Measurements from ENCODE around the gene COQ10A. TPM values are rescaled to one million over a fixed set of nuclear protein-coding genes. Genes with fewer than 3 reads are reported as not detected.
A peak's percentile ranks its signal among the peaks of the same experiment; 100 is the strongest.

Gene COQ10A
- polyA plus RNA-seq, 1 of the 3 experiments (the other 2 are of a cell fraction) = 42.2 TPM

- TF ChIP-seq MEF2A (IDR thresholded peaks at IDR 0.05; ENCODE audit: borderline replicate concordance, low read depth) (no peak), NRF1 (IDR thresholded peaks at IDR 0.05; ENCODE audit: low read depth, low read length) (no peak), RFX5 (IDR thresholded peaks at IDR 0.05; ENCODE audit: low read length) (no peak), RCOR1 (IDR thresholded peaks at IDR 0.05; ENCODE audit: low read length) (no peak), CHD2 (IDR thresholded peaks at IDR 0.05; ENCODE audit: low read length, partially characterized antibody) (peak; percentile 56), TEAD4 (IDR thresholded peaks at IDR 0.05; ENCODE audit: borderline replicate concordance, insufficient read depth) (no peak), TCF12 (IDR thresholded peaks at IDR 0.05) (peak; percentile 3; the same call in 1 of the 2 replicates), USF1 (IDR thresholded peaks at IDR 0.05; ENCODE audit: borderline replicate concordance, low read depth) (no peak), GATA2 (CRISPR knock-in tag; IDR thresholded peaks at IDR 0.05) (no peak), FOXJ3 (CRISPR knock-in tag; IDR thresholded peaks at IDR 0.05) (no peak), MXI1 (IDR thresholded peaks at IDR 0.05; ENCODE audit: low read depth, low read length) (peak; percentile 95), FOSL2 (IDR thresholded peaks at IDR 0.05; ENCODE audit: borderline replicate concordance, low read depth) (no peak), RXRA (IDR thresholded peaks at IDR 0.05; ENCODE audit: borderline replicate concordance, low read depth) (no peak; the same call in 1 of the 2 replicates)
Observed at GRCh38 chr12:56299853-56300643, 33.3 kb downstream of the COQ10A start, which contains the start of gene CS (continued).

- 52% methylated on average over 21 of the region's 21 CpGs for WGBS (ENCODE audit: low lambda C conversion rate)
- CTCF ChIA-PET = interaction anchor here (0.9 kb wide), 1 partner anchor 14 kb away, joined by 3 read pairs; no protein-coding TSS in a partner anchor
- TF ChIP-seq JUND (IDR thresholded peaks at IDR 0.05) (no peak), GABPA (IDR thresholded peaks at IDR 0.05; ENCODE audit: low read depth) (no peak), ZBTB33 (IDR thresholded peaks at IDR 0.05; ENCODE audit: borderline replicate concordance, low read depth) (no peak), RXRA (IDR thresholded peaks at IDR 0.05; ENCODE audit: borderline replicate concordance, low read depth) (no peak), MAX (IDR thresholded peaks at IDR 0.05; ENCODE audit: low read depth) (no peak), GATA2 (CRISPR knock-in tag; IDR thresholded peaks at IDR 0.05) (0 out of 2 replicates have a peak, but pooled peaks have one; percentile 14), FOSL2 (IDR thresholded peaks at IDR 0.05; ENCODE audit: borderline replicate concordance, low read depth) (no peak), SMC3 (IDR thresholded peaks at IDR 0.05; ENCODE audit: low read depth, low read length) (no peak), CHD2 (IDR thresholded peaks at IDR 0.05; ENCODE audit: low read length, partially characterized antibody) (no peak), RFX5 (IDR thresholded peaks at IDR 0.05; ENCODE audit: low read length) (no peak), SIN3A (IDR thresholded peaks at IDR 0.05; ENCODE audit: borderline replicate concordance, low read depth, low read length) (no peak), YY1 (IDR thresholded peaks at IDR 0.05; ENCODE audit: low read depth) (peak; percentile 7; the same call in 1 of the 2 replicates), NFIC (IDR thresholded peaks at IDR 0.05; ENCODE audit: borderline replicate concordance) (no peak)
- Histone ChIP-seq H3K27ac (ENCODE audit: low read depth in 2 of 2, low read length in 1 of 2) (peak overlapping the region; percentile 82 to 85), H4K20me1 (ENCODE audit: insufficient read depth) (peaks cover 33% of the 10 kb centered on the region), H3K79me2 (ENCODE audit: insufficient read depth) (peaks cover 55% of the 10 kb centered on the region), H3K27me3 (ENCODE audit: insufficient read depth) (no peaks in the 10 kb centered on the region), H3K4me3 (ENCODE audit: low read depth in 2 of 2, low read length in 1 of 2) (peak overlapping the region; percentile 78 to 92), H3K36me3 (replicated peaks in 1 of 2; ENCODE audit: control insufficient read depth in 1 of 2, insufficient read depth in 2 of 2, low read length in 1 of 2) (peaks cover 4 to 28% of the 10 kb centered on the region in 2 experiments), H3F3A (replicated peaks; ENCODE audit: insufficient read depth) (peaks cover 34% of the 10 kb centered on the region), H3K9ac (peak overlapping the region; percentile 73), H3K9me3 (no peaks in the 10 kb centered on the region), H3K9me2 (no peaks in the 10 kb centered on the region), H3K4me2 (peak overlapping the region; percentile 87), H2AFZ (ENCODE audit: low read depth) (peak overlapping the region; percentile 83; the same call in 1 of the 2 replicates), H3K4me1 (ENCODE audit: control insufficient read depth in 1 of 2, insufficient read depth in 2 of 2, low read depth in 1 of 2, low read length in 1 of 2) (peaks cover 14 to 27% of the 10 kb centered on the region in 2 experiments; a peak in 2 of 4 replicates)
- POLR2A ChIA-PET = interaction anchor here (1.0 to 1.7 kb wide), 2 partner anchors 34 to 327 kb away, joined by 3 to 4 read pairs; partner anchors contain the start of genes COQ10A and RAB5B
- DNase-seq = no peak
Observed at GRCh38 chr12:56300644-56301464, 34.1 kb downstream of the COQ10A start.
